Right lobe of liver (tissue), 6 donors: Measurements from ENCODE around the gene ZNF276. TPM values are rescaled to one million over a fixed set of nuclear protein-coding genes. Genes with fewer than 3 reads are reported as not detected.
A peak's percentile ranks its signal among the peaks of the same experiment; 100 is the strongest.

Experiments
- ATAC-seq, 4 donors: fragments of 200-7000 bp; cut with Tn5 transposase; one replicate each; pipeline ENCODE4 v1.9.1; 2020; ENCODE audit warnings: mild to moderate bottlenecking in 4 of 4, moderate library complexity in 4 of 4
- DNase-seq, 3 donors: peaks; one replicate each; pipeline ENCODE4 v3.0.0-alpha.2; 2020
- H3K27ac ChIP-seq, 3 donors: fragments of 200-600 bp; one replicate each; pipeline ENCODE4 v1.8.0; 2022
- H3K27me3 ChIP-seq, 2 donors: fragments of 200-600 bp; one replicate each; pipeline ENCODE4 v1.8.0; 2022
- H3K36me3 ChIP-seq, 4 donors: fragments of 200-600 bp; sonication (generic) in 1 of 4; one replicate each; pipeline versions ENCODE4 v1.5.1 to v1.8.0; 2017 to 2022; ENCODE audit warnings: control low read depth in 1 of 4
- H3K4me1 ChIP-seq, 4 donors: fragments of 200-600 bp; sonication (generic) in 1 of 4; one replicate each; pipeline versions ENCODE4 v1.5.1 to v1.8.0; 2017 to 2022; ENCODE audit warnings: control low read depth in 1 of 4
- H3K4me3 ChIP-seq, 3 donors: fragments of 200-600 bp; one replicate each; pipeline ENCODE4 v1.8.0; 2022
- H3K9me3 ChIP-seq, 4 donors: fragments of 200-600 bp; sonication (generic) in 1 of 4; one replicate each; pipeline versions ENCODE4 v1.5.1 to v1.8.0; 2017 to 2022; ENCODE audit warnings: control low read depth in 1 of 4
- POLR2A ChIP-seq: fragments of 450-650 bp; IDR thresholded peaks from one replicate; pipeline ENCODE4 v1.6.1; 2017; ENCODE audit warnings: antibody characterized with exemption, mild to moderate bottlenecking
- WGBS: methylation state at CpG from one replicate; pipeline ENCODE4 v1.1.6; 2018; ENCODE audit warnings: low coverage, low lambda C conversion rate; ENCODE audit not compliant: insufficient coverage; ENCODE audit errors: missing lambda C conversion rate; 5-methylcytosine and 5-hydroxymethylcytosine counted together
- intact Hi-C, 2 donors: fragments of 100-400 bp; cut with DNase I; formaldehyde crosslinking; loops; one replicate each; pipeline versions ENCODE4 v1.11.2 to v1.14.1; 2022
- total RNA-seq, 6 experiments: library from RNA; depleted of rRNA in 2 of 6; stranded (reverse); fragments of >200 nt in 2 of 6; fragmentation: NEBNext Ultra II Directional in 3 of 6; extraction: Animal tissue kit (Norgen Biotek cat#: 25700) in 3 of 6; gene quantifications; one replicate each; pipeline versions ENCODE4 v1.1.0 to v1.2.4, GENCODE V29; 2016 to 2023
- TF ChIP-seq, protein P1 (sequence below), 4 donors: fragments of 200-600 bp in 3 of 4; fragments of 450-650 bp in 1 of 4; IDR thresholded peaks; one replicate each; pipeline versions ENCODE4 v1.5.1 to v1.8.0; 2016 to 2022; ENCODE audit warnings: antibody characterized with exemption in 4 of 4, mild to moderate bottlenecking in 2 of 4
- donor health status: DM: no; HTN: yes; CAD: no.
- donor health status: DM: no; HTN: no; CAD: no.
- donor health status: DM: no; HTN: no; CAD: no.
- donor health status: DM: no; HTN: yes; CAD: no.
- donor health status: DM: no; HTN: yes; CAD: no.

ZNF276 gene
- total RNA-seq, 6 experiments from 2014 or later, result 6.9 to 13.4 (median 9.1) TPM

GRCh38 chr16:89723279-89724250 lies 2.2 kb downstream of the ZNF276 start:
- Histone ChIP-seq H3K4me3 (peak overlapping the region; percentile 89 to 98 (median 94)), H3K4me1 (peaks cover 0 to 31% (median 12%) of the 10 kb centered on the region in 4 donors), H3K27ac (peak overlapping the region in 1 of 3 donors; percentile 24), H3K27me3 (no peaks in the 10 kb centered on the region), H3K36me3 (peaks cover 0 to 34% (median 15%) of the 10 kb centered on the region in 4 donors), H3K9me3 (no peaks in the 10 kb centered on the region)
- intact Hi-C loops, result no loop called here
- TF ChIP-seq, protein P1, sequence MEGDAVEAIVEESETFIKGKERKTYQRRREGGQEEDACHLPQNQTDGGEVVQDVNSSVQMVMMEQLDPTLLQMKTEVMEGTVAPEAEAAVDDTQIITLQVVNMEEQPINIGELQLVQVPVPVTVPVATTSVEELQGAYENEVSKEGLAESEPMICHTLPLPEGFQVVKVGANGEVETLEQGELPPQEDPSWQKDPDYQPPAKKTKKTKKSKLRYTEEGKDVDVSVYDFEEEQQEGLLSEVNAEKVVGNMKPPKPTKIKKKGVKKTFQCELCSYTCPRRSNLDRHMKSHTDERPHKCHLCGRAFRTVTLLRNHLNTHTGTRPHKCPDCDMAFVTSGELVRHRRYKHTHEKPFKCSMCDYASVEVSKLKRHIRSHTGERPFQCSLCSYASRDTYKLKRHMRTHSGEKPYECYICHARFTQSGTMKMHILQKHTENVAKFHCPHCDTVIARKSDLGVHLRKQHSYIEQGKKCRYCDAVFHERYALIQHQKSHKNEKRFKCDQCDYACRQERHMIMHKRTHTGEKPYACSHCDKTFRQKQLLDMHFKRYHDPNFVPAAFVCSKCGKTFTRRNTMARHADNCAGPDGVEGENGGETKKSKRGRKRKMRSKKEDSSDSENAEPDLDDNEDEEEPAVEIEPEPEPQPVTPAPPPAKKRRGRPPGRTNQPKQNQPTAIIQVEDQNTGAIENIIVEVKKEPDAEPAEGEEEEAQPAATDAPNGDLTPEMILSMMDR (IDR thresholded peaks at IDR 0.05), result no peak
- TF ChIP-seq POLR2A, result no peak
- peak in 1 of 3 donors; percentile 62 for DNase-seq
- 0% methylated on average over 2 of the region's 30 CpGs for WGBS
- ATAC-seq, result no peak

GRCh38 chr16:89727406-89728120 lies 6.2 kb downstream of the ZNF276 start:
- ATAC-seq, result no peak
- Histone ChIP-seq H3K4me3 (no peak overlapping the region), H3K36me3 (peaks cover 0 to 52% (median 25%) of the 10 kb centered on the region in 4 donors), H3K27me3 (no peaks in the 10 kb centered on the region), H3K27ac (no peak overlapping the region), H3K4me1 (peaks cover 0 to 35% (median 11%) of the 10 kb centered on the region in 4 donors), H3K9me3 (no peaks in the 10 kb centered on the region)
- WGBS, result 78% methylated on average over 4 of the region's 17 CpGs
- TF ChIP-seq, protein P1 (IDR thresholded peaks at IDR 0.05), result no peak
- no peak for TF ChIP-seq POLR2A
- intact Hi-C loops, result no loop called here
- no peak for DNase-seq

DNA sequence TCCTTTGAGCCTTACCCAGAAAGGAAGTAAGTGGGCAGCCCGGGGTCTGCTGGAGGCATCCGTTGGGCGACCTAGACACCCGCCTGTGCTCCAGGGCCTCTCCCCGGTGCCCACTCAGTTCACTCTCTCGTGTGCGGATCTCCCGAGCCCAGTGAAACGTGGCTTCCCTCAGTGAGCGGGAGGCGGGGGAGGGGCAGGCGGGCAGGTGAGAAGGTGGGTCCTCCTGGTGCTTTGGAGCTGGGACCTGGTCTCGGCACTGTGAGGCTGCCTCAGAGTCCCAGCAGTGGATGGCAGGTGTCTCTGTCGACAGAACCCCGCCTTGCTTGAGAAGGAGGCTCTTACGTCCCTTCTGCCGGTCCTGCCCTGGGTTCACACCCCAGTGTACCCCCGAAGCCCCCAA lies 8.0 kb downstream of the ZNF276 start:
- peaks cover 0 to 18% (median 6%) of the 10 kb centered on the region in 4 donors for H3K4me1 ChIP-seq
- H3K27me3 ChIP-seq, result no peaks in the 10 kb centered on the region
- H3K4me3 ChIP-seq, result no peak overlapping the region
- H3K27ac ChIP-seq, result peak overlapping the region in 1 of 3 donors; percentile 65
- DNase-seq (no peak), ATAC-seq (no peak)
- no peaks in the 10 kb centered on the region for H3K9me3 ChIP-seq
- peaks cover 0 to 54% (median 30%) of the 10 kb centered on the region in 4 donors for H3K36me3 ChIP-seq
- WGBS, result 97% methylated on average over 6 of the region's 18 CpGs
- TF ChIP-seq, protein P1 (IDR thresholded peaks at IDR 0.05), result no peak
- intact Hi-C loops, result no loop called here

DNA sequence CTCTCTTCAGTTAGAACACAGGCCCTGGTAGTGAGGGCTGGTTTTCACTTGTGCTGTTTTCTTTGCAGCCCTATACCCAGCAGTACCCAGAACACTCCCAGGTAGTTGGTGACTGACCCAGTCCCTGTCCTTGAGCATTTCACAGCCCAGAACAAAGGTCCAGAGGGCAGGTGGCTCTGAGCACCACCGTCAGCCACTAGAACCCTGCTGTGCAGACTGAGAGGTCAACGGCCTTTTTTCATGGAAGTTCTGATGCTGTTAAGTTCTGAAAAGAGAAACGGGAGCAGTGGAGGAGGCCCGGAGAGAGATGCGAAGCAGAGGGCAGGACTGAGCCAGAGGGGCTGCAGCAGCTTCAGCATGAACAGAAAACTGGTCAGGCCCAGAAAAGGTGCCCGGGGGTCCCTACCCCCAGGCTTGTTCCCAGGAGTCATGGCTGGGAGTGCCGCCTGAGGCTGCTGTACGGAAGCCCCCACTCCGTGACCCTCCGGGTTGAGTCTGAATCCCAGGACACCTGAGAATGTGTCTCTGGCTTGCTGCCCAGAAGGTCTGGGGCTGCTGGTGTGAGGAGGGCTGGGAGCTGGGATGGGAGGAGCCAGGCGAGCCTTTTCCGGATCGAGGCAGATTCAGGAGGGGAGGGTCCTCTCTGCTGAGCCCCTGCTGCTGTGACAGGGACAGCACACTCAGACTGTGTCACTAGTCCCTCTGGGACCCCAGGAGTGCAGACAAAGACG lies 8.7 kb downstream of the ZNF276 start:
- Histone ChIP-seq H3K9me3 (no peaks in the 10 kb centered on the region), H3K27me3 (no peaks in the 10 kb centered on the region), H3K4me1 (peaks cover 0 to 18% (median 6%) of the 10 kb centered on the region in 4 donors), H3K36me3 (peaks cover 0 to 61% (median 33%) of the 10 kb centered on the region in 4 donors), H3K27ac (peak overlapping the region in 2 of 3 donors; percentile 26 to 65), H3K4me3 (no peak overlapping the region)
- ATAC-seq (peak; percentile 84 to 97 (median 88)), DNase-seq (peak in 2 of 3 donors; percentile 79 to 83)
- intact Hi-C loops, result no loop called here
- WGBS, result 49% methylated on average over 9 of the region's 14 CpGs
- no peak for TF ChIP-seq POLR2A
- TF ChIP-seq, protein P1 (IDR thresholded peaks at IDR 0.05), result no peak
